GM10248 (cell line): Measurements from ENCODE around the gene RBM20.
"Not testable (repeated sequence)": the region's sequence is repeated elsewhere in the genome, so short reads cannot be mapped to it uniquely, and the experiment has no call there.

Experiments
- CTCF ChIA-PET: fragments of 300-600 bp; sonication (Branson Sonifier 250); formaldehyde crosslinking; extraction: SDS; loops from one replicate; lab custom pipeline; 2021; ENCODE audit warnings: antibody characterized with exemption; lab: Yijun Ruan, JAX
- POLR2A ChIA-PET: fragments of 350-650 bp; sonication (Branson Sonifier 250); formaldehyde crosslinking; extraction: SDS; loops from one replicate; lab custom pipeline; 2020; ENCODE audit warnings: antibody characterized with exemption; lab: Yijun Ruan, JAX
- DNase-seq: peaks from one replicate; pipeline ENCODE4 v3.0.0; 2012; ENCODE audit errors: extremely low spot score
- TF ChIP-seq, protein P1 (sequence below): IDR thresholded peaks from 2 replicates; pipeline ENCODE4 v1.5.1; 2012; ENCODE audit warnings: mild to moderate bottlenecking, low read depth; ENCODE audit errors: extremely low read depth, missing control alignments, control extremely low read depth

Gene RBM20

DNA sequence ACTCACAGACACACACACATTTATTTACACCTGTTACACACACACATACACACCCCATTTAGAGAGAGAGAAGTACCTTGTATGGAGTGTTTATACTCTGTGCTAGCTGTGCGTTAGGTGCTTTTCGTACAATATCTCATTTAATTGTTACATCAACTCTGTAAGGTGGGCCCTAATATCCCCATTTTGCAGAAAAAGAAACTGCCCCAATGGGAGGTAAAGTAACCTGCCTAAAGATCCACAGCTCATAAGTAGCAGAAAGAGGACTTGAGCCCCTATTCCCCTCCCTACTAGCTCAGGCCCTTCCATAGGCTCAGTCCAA, 23.8 kb upstream of the RBM20 start:
- TF ChIP-seq, protein P1, sequence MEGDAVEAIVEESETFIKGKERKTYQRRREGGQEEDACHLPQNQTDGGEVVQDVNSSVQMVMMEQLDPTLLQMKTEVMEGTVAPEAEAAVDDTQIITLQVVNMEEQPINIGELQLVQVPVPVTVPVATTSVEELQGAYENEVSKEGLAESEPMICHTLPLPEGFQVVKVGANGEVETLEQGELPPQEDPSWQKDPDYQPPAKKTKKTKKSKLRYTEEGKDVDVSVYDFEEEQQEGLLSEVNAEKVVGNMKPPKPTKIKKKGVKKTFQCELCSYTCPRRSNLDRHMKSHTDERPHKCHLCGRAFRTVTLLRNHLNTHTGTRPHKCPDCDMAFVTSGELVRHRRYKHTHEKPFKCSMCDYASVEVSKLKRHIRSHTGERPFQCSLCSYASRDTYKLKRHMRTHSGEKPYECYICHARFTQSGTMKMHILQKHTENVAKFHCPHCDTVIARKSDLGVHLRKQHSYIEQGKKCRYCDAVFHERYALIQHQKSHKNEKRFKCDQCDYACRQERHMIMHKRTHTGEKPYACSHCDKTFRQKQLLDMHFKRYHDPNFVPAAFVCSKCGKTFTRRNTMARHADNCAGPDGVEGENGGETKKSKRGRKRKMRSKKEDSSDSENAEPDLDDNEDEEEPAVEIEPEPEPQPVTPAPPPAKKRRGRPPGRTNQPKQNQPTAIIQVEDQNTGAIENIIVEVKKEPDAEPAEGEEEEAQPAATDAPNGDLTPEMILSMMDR = no peak
- DNase-seq = no peak
- CTCF ChIA-PET = interaction anchor here (0.8 to 1.2 kb wide), 4 partner anchors 9 to 52 kb away, joined by 3 to 6 read pairs (median 4); no protein-coding TSS in a partner anchor
- POLR2A ChIA-PET = no interaction called here

DNA sequence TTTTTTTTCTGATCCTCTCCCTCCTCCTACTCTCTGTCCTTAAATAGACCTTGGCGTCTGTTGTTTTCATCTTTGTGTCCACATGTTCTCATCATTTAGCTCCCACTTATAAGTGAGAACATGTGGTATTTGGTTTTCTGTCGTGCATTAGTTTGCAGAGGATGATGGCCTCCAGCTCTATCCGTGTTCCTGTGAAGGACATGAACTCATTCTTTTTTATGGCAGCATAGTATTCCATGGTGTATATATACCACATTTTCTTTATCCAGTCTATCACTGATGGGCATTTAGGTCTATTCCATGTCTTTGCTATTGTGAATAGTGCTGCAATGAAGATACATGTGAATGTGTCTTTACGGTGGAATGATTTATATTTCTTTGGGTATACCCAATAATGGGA, 20.8 kb upstream of the RBM20 start:
- DNase-seq, POLR2A ChIA-PET: not testable (repeated sequence)
- CTCF ChIA-PET = interaction anchor here (0.9 to 2.2 kb wide), 6 partner anchors 11 to 49 kb away, joined by 3 to 6 read pairs (median 4); no protein-coding TSS in a partner anchor

DNA sequence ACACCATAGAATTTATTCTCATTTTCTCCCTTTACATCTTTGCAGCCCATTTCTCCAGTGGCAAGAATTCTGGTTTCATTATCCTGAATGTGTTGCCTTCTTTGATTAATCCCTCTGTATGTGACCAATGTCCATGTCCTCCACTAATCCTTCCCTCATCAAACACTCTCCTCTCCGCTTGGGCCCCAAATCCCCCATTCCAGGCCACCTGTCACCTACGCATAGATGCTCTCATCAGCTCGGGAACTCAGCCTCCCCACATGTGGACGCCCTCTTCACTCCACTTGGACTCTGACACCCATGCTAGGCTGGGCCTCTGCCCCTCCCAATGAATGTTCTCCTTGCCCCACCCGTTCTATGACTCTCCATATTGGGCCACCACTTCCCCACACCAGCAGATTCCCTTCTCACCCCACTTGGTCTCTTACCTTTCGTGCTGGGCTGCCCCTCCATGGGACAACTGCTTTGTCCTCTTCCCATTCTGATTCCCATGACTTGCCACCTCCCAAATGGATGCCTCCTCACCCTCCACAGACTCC, 18.7 kb upstream of the RBM20 start:
- TF ChIP-seq, protein P1 = no peak
- CTCF ChIA-PET = no interaction called here
- DNase-seq = no peak
- POLR2A ChIA-PET = no interaction called here

DNA sequence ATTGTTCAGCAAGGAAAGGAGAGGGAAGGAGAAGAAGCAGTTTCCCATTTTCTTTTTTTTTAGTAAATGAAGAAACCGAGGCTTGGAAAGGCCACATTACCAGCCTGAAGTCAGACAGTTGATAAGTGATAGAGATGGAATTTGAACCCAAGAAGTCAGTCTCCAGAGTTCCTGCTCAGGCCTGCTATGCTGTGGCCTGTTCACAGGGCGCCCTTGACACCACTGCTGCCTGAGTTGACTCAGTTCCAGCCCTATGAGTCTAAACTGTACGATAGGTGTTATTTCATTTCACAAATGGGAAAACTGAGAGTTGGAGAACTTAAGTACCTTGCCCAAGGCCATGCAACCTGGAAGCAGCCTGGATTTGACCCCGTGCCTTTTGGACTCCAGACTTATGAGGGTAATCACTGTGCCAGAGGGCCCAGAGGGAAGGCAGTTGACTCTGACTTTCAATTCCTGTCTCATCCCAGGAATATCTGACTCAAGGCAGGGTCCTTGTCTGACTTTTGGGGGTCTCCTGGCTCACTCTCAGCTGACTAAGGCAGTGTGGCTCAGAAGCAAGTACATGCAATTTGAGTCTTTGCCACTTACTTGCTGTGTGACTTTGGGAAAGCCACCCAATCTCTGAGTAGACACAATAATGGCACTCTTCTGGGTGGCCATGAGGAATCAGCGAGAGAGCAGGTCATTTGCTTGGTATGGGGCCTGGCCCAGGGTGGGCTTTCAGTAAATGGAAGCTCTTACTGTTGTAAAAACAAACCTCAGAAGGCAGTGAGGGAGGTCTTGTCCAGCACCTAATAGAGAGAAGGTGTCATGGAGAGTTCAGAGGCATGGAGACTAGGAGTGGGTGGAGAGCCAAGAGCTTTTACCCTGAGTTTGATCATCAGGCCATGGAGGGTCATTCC, 17.9 kb upstream of the RBM20 start:
- ChIA-PET CTCF (interaction anchor here (0.9 to 1.3 kb wide), 2 partner anchors 13 to 46 kb away, joined by 3 to 5 read pairs; no protein-coding TSS in a partner anchor), POLR2A (no interaction called here)
- TF ChIP-seq, protein P1 = no peak
- no peak for DNase-seq

DNA sequence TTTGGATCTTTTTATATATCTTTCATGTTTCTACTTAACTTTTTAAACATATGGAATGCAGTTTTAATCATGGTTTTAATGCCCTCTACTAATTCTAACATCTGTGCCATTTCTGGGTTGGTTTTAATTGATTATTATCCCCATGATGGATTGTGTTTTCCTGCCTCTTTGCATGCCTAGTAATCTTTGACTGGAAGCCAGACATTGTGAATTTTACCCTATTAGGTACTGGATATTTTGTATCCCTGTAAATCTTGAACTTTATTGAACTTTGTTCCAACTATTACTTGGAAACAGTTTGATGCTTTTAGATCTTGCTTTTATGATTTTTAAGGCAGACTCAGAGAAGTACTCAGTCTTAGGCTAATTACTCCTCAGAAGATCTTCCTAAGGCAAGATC, 16.0 kb upstream of the RBM20 start:
- TF ChIP-seq, protein P1 = no peak
- ChIA-PET CTCF (no interaction called here), POLR2A (no interaction called here)
- DNase-seq = no peak

DNA sequence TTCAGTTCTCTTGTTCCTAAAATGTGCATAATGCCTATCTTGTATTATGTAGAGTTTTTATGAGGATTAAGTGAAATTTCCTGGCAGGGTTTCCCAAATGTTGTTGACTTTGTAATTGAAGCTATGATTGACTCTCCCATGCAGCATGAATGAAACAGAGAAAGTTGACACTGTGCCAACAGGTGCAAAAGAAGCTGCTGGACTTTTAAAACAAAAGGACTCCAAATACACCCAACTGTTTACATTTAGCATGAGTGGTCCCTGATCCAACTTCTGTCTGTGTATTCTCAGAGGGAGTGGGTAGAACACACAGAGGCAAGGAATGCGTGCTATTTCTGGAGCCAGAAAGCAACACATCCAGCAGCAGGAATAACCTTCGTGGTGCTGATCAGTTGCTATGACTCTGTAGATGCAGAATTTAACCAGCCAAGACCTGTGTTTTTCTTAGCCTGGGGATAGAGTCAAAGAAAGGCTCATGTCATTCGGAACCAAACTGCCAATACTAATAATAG, 14.4 kb upstream of the RBM20 start:
- ChIA-PET POLR2A (no interaction called here), CTCF (interaction anchor here (1.2 kb wide), 1 partner anchor 9 kb away, joined by 4 read pairs; no protein-coding TSS in a partner anchor)
- TF ChIP-seq, protein P1 = no peak
- no peak for DNase-seq
